WERI-Rb-1 (cell line): ENCODE measurements around the gene TBC1D1.

Experiments used
- DNase-seq: peaks from one replicate; pipeline ENCODE4 v3.0.0-alpha.2; 2020
- H3K27ac ChIP-seq: fragments of 250-450 bp; sonication (Bioruptor Pico); 2 replicates; pipeline ENCODE4 v1.5.1; 2020; ENCODE audit warnings: mild to moderate bottlenecking, moderate library complexity
- H3K27me3 ChIP-seq: fragments of 250-450 bp; sonication (Bioruptor Pico); 2 replicates; pipeline ENCODE4 v1.5.1; 2021; ENCODE audit warnings: mild to moderate bottlenecking, low read depth, moderate library complexity; ENCODE audit not compliant: insufficient read depth, severe bottlenecking
- H3K36me3 ChIP-seq: fragments of 250-450 bp; sonication (Bioruptor Pico); 2 replicates; pipeline ENCODE4 v1.5.1; 2020; ENCODE audit warnings: mild to moderate bottlenecking, moderate library complexity
- H3K4me3 ChIP-seq: 2 replicates; pipeline ENCODE4 v1.5.1; 2011; ENCODE audit warnings: low read depth, mild to moderate bottlenecking, control low read depth, low read length
- H3K9me3 ChIP-seq: fragments of 250-450 bp; sonication (Bioruptor Pico); 2 replicates; pipeline ENCODE4 v1.5.1; 2021; ENCODE audit warnings: mild to moderate bottlenecking, moderate library complexity; ENCODE audit not compliant: severe bottlenecking
- CTCF ChIP-seq: IDR thresholded peaks from 2 replicates; pipeline ENCODE4 v1.5.1; 2011; ENCODE audit warnings: low read depth, mild to moderate bottlenecking, control low read depth, inconsistent platforms, low read length

The TBC1D1 gene

GRCh38 chr4:38106311-38106710, 215.4 kb downstream of the TBC1D1 start:
- no peak for TF ChIP-seq CTCF
- Histone ChIP-seq H3K36me3 (peaks cover 23% of the 10 kb centered on the region), H3K4me3 (no peak overlapping the region), H3K27me3 (no peaks in the 10 kb centered on the region), H3K27ac (no peak overlapping the region), H3K9me3 (no peaks in the 10 kb centered on the region)
- no peak for DNase-seq

DNA sequence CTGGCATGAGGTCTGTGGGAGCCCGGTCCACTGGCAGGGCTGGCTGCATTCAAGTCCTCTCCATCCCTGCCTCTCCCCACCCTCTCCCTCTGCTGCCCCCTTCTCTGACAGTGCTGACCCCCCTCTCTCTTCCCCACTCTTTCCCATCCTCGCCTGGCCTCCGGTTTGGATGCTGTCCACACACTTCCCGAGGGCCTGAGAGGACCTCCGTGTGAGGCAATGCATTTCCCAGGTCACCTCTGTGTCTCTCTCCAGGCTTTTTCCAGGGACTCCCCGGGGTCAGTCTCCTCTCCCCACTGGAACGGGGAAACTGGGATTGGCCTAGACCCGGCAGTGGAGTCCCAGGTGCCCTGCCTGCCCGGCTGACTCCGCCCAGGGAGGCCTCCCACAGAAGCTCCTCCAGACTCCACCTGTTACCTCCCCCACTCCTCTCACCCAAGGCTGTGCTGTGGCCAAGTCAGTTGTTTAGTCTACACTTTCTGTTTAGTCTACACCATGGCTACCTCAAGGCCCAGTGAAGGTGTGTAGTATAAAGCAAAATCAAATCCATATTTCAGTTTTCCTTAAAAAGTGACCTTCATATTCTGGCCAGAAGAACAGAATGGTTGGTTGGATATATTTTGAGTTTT, 216.1 kb downstream of the TBC1D1 start:
- H3K27ac ChIP-seq, result no peak overlapping the region
- peaks cover 23% of the 10 kb centered on the region for H3K36me3 ChIP-seq
- DNase-seq, result no peak
- H3K4me3 ChIP-seq, result no peak overlapping the region
- no peak for TF ChIP-seq CTCF
- no peaks in the 10 kb centered on the region for H3K9me3 ChIP-seq
- H3K27me3 ChIP-seq, result no peaks in the 10 kb centered on the region

GRCh38 chr4:38107818-38108217, 216.9 kb downstream of the TBC1D1 start:
- no peaks in the 10 kb centered on the region for H3K27me3 ChIP-seq
- H3K36me3 ChIP-seq, result peaks cover 23% of the 10 kb centered on the region
- no peak for TF ChIP-seq CTCF
- DNase-seq, result no peak
- H3K4me3 ChIP-seq, result no peak overlapping the region
- H3K27ac ChIP-seq, result no peak overlapping the region
- no peaks in the 10 kb centered on the region for H3K9me3 ChIP-seq

GRCh38 chr4:38109370-38109769, 218.5 kb downstream of the TBC1D1 start:
- DNase-seq, result no peak
- Histone ChIP-seq H3K36me3 (peaks cover 15% of the 10 kb centered on the region), H3K4me3 (no peak overlapping the region), H3K27me3 (no peaks in the 10 kb centered on the region), H3K27ac (no peak overlapping the region), H3K9me3 (no peaks in the 10 kb centered on the region)
- no peak for TF ChIP-seq CTCF

- no peak overlapping the region for H3K4me3 ChIP-seq
- TF ChIP-seq CTCF, result no peak
- H3K27me3 ChIP-seq, result no peaks in the 10 kb centered on the region
- H3K36me3 ChIP-seq, result peaks cover 14% of the 10 kb centered on the region
- H3K9me3 ChIP-seq, result no peaks in the 10 kb centered on the region
- no peak overlapping the region for H3K27ac ChIP-seq
- no peak for DNase-seq
These were observed 219.0 kb downstream of the TBC1D1 start for GRCh38 chr4:38109896-38110295.

DNA sequence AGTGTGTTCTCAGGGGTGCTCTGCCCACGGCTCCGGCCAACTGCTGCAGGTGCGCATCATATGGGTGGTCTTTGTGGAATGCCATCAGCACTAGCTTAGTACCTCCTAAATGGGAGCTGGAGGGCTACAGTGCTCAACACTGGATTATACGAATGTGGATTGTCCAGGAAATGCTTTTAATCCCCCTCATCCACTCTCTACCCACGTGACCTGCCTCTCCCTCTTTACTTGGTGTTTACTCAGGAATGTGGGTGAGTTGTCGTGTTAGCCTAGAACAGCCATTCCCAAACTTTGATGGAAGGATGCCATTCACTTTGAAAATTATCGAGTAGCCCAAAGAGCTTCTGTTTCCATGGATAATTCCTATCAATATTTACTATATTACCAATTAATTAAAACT, 220.1 kb downstream of the TBC1D1 start:
- Histone ChIP-seq H3K9me3 (no peaks in the 10 kb centered on the region), H3K4me3 (no peak overlapping the region), H3K27me3 (no peaks in the 10 kb centered on the region), H3K36me3 (peaks cover 8% of the 10 kb centered on the region), H3K27ac (no peak overlapping the region)
- no peak for DNase-seq
- TF ChIP-seq CTCF, result no peak
